Stomach (tissue), 4 donors: ENCODE data around the gene SLC15A2.

Experiments
- CTCF ChIP-seq, 7 experiments: fragments of 450-650 bp in 4 of 7; fragments of 200-600 bp in 3 of 7; sonication (generic) in 3 of 7; IDR thresholded peaks; one replicate each; pipeline ENCODE4 v1.5.1; 2016 to 2019; ENCODE audit warnings: antibody characterized with exemption in 7 of 7, control low read depth in 2 of 7, mild to moderate bottlenecking in 1 of 7
- EP300 ChIP-seq: sonication (generic); formaldehyde crosslinking; IDR thresholded peaks from one replicate; pipeline ENCODE4 v1.6.1; 2017; ENCODE audit warnings: antibody characterized with exemption
- POLR2A ChIP-seq, 4 donors: fragments of 450-650 bp; IDR thresholded peaks; one replicate each; pipeline ENCODE4 v1.6.1; 2016; ENCODE audit warnings: antibody characterized with exemption in 4 of 4, control low read depth in 2 of 4, mild to moderate bottlenecking in 1 of 4, moderate library complexity in 1 of 4

- TF ChIP-seq CTCF (IDR thresholded peaks at IDR 0.05) = no peak
- no peak for TF ChIP-seq POLR2A (IDR thresholded peaks at IDR 0.05)
- TF ChIP-seq EP300 = no peak
Measured at GRCh38 chr3:121988146-121988545, 93.9 kb downstream of the SLC15A2 start.
